Cardiac muscle cell (in vitro differentiated cells and primary cell): ENCODE results near the gene TEAD2. TPM values are rescaled to one million over a fixed set of nuclear protein-coding genes. Genes with fewer than 3 reads are reported as not detected.

ENCODE experiments used
- DNase-seq, 2 donors: peaks; one replicate each; pipeline versions ENCODE4 v3.0.0 to v3.0.0-alpha.2; 2010 to 2017; ENCODE audit warnings: low read depth in 1 of 2, low spot score in 1 of 2
- H3K27ac ChIP-seq: fragments of 200-600 bp; sonication (generic); 2 replicates; pipeline ENCODE4 v1.5.1; 2016
- H3K27me3 ChIP-seq: fragments of 200-600 bp; sonication (generic); 2 replicates; pipeline ENCODE4 v1.6.0; 2016; ENCODE audit warnings: control low read depth
- H3K36me3 ChIP-seq: fragments of 200-600 bp; sonication (generic); 2 replicates; pipeline ENCODE4 v1.5.1; 2016; ENCODE audit warnings: control low read depth
- H3K4me1 ChIP-seq: fragments of 200-600 bp; sonication (generic); 2 replicates; pipeline ENCODE4 v1.8.1; 2017; ENCODE audit warnings: low read depth, mild to moderate bottlenecking, mixed run types
- H3K4me3 ChIP-seq: fragments of 200-600 bp; sonication (generic); 2 replicates; pipeline ENCODE4 v1.5.1; 2016; ENCODE audit warnings: mild to moderate bottlenecking
- H3K9me3 ChIP-seq: fragments of 200-600 bp; sonication (generic); 2 replicates; pipeline ENCODE4 v1.5.1; 2017; ENCODE audit warnings: low read depth, mild to moderate bottlenecking, control low read depth
- polyA plus RNA-seq: library from polyadenylated mRNA; unstranded; fragments of >200 nt; fragmentation: Nextera tagmentation; extraction: Ambion mirVana; gene quantifications from 2 replicates; pipeline ENCODE4 v1.2.1, GENCODE V29; 2016
- total RNA-seq: library from RNA; depleted of rRNA; stranded (reverse); fragments of >200 nt; gene quantifications from 2 replicates; pipeline ENCODE4 v1.2.3, GENCODE V29; 2016
- TF ChIP-seq, protein P1 (sequence below): IDR thresholded peaks from 2 replicates; pipeline ENCODE4 v1.5.1; 2012; ENCODE audit warnings: low read depth, mild to moderate bottlenecking, low read length

The TEAD2 gene
- total and polyA plus RNA-seq, 2 experiments from 2014 or later: 84.3 to 111 TPM

DNA sequence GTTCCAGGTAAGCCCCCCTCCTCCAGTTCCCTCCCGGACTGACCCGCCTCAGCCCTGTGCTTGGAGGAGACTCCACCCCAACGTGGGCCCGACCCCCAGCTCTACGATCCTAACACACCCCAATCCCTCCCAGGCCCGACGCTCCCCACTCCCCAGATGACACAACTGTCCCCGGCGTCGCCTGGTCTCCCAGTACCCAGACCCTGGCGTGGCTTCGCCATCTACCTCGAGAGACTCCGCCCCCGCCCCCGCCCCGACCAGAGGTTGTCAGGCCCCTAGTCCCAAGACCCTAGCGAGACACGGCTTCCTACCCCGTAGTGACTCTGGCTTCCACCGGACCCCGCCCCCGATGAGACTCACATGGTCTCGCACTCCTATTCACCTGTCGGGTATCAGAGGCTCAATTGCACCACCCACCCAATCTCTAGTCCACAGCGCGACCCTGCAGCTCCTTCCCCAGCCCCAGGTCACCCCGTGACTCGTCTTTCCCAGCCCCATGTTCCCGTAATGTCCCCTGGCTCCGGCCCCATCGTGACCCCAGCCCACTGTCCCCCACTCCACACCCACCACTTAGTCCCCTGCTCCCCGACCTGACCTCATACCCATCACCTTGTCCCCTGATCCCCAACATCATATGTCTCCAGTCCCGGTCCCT lies 24.1 kb downstream of the TEAD2 start:
- Histone ChIP-seq H3K36me3 (peaks cover 22% of the 10 kb centered on the region), H3K9me3 (no peaks in the 10 kb centered on the region), H3K4me1 (no peaks in the 10 kb centered on the region), H3K27ac (no peak overlapping the region), H3K4me3 (no peak overlapping the region), H3K27me3 (no peaks in the 10 kb centered on the region)
- TF ChIP-seq, protein P1, sequence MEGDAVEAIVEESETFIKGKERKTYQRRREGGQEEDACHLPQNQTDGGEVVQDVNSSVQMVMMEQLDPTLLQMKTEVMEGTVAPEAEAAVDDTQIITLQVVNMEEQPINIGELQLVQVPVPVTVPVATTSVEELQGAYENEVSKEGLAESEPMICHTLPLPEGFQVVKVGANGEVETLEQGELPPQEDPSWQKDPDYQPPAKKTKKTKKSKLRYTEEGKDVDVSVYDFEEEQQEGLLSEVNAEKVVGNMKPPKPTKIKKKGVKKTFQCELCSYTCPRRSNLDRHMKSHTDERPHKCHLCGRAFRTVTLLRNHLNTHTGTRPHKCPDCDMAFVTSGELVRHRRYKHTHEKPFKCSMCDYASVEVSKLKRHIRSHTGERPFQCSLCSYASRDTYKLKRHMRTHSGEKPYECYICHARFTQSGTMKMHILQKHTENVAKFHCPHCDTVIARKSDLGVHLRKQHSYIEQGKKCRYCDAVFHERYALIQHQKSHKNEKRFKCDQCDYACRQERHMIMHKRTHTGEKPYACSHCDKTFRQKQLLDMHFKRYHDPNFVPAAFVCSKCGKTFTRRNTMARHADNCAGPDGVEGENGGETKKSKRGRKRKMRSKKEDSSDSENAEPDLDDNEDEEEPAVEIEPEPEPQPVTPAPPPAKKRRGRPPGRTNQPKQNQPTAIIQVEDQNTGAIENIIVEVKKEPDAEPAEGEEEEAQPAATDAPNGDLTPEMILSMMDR: no peak
- DNase-seq: peak in 1 of 2 donors; percentile 21

- H3K4me3 ChIP-seq: no peak overlapping the region
- DNase-seq: no peak
- H3K4me1 ChIP-seq: no peaks in the 10 kb centered on the region
- H3K36me3 ChIP-seq: peaks cover 15% of the 10 kb centered on the region
- TF ChIP-seq, protein P1: no peak
- H3K27ac ChIP-seq: no peak overlapping the region
- H3K9me3 ChIP-seq: no peaks in the 10 kb centered on the region
- no peaks in the 10 kb centered on the region for H3K27me3 ChIP-seq
Measured at GRCh38 chr19:49337267-49338022, 24.8 kb downstream of the TEAD2 start.

DNA sequence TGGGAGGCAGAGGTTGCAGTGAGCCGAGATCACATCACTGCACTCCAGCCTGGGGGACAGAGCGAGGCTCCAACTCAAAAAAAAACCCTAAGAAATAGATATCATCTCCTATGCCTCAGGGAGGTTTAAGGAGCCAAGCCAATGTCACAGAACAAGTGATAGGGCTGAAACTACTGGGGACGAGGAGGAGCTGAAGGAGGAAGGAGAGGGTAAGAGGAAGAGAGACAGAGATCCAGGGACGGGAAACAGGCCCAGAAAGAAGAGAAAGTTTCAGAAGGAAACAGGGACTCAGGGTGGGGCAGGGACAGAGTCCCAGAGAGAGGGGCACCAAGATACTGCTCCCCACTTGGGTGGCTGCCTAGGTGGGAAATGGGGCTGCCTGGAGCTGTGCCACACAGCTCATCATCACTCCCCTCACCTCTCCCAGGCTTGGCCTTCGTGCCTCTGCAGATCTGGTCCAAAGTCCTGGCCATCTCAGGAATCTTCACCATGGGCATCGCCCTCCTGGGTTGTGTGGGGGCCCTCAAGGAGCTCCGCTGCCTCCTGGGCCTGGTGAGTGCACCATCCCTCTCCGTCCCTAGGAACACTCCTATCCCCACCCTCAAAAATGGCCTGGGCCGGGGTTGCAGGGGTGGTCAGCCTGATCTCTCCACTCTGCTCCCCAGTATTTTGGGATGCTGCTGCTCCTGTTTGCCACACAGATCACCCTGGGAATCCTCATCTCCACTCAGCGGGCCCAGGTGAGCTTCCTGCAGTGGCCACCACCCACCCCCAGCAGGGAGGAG lies 25.5 kb downstream of the TEAD2 start:
- DNase-seq: no peak
- H3K36me3 ChIP-seq: peaks cover 9% of the 10 kb centered on the region
- H3K9me3 ChIP-seq: no peaks in the 10 kb centered on the region
- H3K27me3 ChIP-seq: no peaks in the 10 kb centered on the region
- H3K4me3 ChIP-seq: no peak overlapping the region
- no peak overlapping the region for H3K27ac ChIP-seq
- TF ChIP-seq, protein P1: no peak
- H3K4me1 ChIP-seq: no peaks in the 10 kb centered on the region

DNA sequence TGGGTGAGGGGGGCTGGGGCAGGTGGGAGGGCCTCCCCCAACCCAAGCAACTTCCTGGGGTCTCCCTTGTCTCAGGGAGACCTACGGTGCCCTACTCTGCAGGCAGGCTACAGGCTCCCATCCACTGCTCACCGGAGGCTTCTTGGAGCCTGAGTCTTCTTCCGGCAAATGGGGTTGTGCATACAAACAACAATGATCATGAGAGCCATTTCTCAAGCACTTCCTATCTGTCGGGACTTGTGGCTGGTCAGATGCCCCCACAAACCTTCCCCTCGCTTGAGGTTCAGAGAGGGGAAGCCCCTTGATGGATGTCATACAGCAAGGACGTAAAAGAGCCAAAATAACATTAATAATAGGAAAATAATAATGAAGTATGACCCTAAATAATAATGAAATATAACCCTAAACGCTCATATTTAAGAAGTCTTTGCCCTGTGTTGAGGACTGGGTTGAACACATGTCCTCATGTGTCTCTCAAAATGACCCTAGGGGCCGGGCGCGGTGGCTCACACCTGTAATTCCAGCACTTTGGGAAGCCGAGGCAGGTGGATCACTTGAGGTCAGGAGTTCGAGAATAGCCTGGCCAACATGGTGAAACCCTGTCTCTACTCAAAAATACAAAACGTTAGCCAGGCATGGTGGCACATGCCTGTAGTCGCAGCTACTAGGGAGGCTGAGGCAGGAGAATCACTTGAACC lies 26.3 kb downstream of the TEAD2 start:
- no peak overlapping the region for H3K4me3 ChIP-seq
- no peaks in the 10 kb centered on the region for H3K27me3 ChIP-seq
- H3K9me3 ChIP-seq: no peaks in the 10 kb centered on the region
- no peak overlapping the region for H3K27ac ChIP-seq
- TF ChIP-seq, protein P1: no peak
- H3K36me3 ChIP-seq: peaks cover 3% of the 10 kb centered on the region
- DNase-seq: no peak
- no peaks in the 10 kb centered on the region for H3K4me1 ChIP-seq

GRCh38 chr19:49335071-49335783 lies 27.0 kb downstream of the TEAD2 start, which contains the start of gene CD37:
CD37 (plus strand) TSS chr19:49335406; CDS start chr19:49335541, 135 bp downstream.
- Histone ChIP-seq H3K4me3 (no peak within 1 kb of the TSS), H3K27ac (no peak within 1 kb of the TSS), H3K36me3 (no peaks in the 10 kb centered on the region), H3K9me3 (no peaks in the 10 kb centered on the region), H3K4me1 (no peaks in the 10 kb centered on the region), H3K27me3 (no peaks in the 10 kb centered on the region)
- DNase-seq: no peak
- TF ChIP-seq, protein P1: no peak
